BLaER1 (cell line): ENCODE results near the gene ZNF419.
A peak's percentile ranks its signal among the peaks of the same experiment; 100 is the strongest.
"Not testable (repeated sequence)": the region's sequence is repeated elsewhere in the genome, so short reads cannot be mapped to it uniquely, and the experiment has no call there.

Experiments
- H3K27ac ChIP-seq: shearing (Covaris generic); formaldehyde crosslinking; 2 replicates; pipeline ENCODE4 v1.8.1; 2022
- H3K27me3 ChIP-seq: shearing (Covaris generic); formaldehyde crosslinking; 2 replicates; pipeline ENCODE4 v1.8.1; 2022
- H3K36me3 ChIP-seq: shearing (Covaris generic); formaldehyde crosslinking; 2 replicates; pipeline ENCODE4 v1.8.1; 2022
- H3K4me1 ChIP-seq: shearing (Covaris generic); formaldehyde crosslinking; 2 replicates; pipeline ENCODE4 v1.8.1; 2022
- H3K4me2 ChIP-seq: shearing (Covaris generic); formaldehyde crosslinking; 2 replicates; pipeline ENCODE4 v1.8.1; 2022
- H3K4me3 ChIP-seq: shearing (Covaris generic); formaldehyde crosslinking; 2 replicates; pipeline ENCODE4 v1.8.1; 2022
- H3K9ac ChIP-seq: shearing (Covaris generic); formaldehyde crosslinking; 2 replicates; pipeline ENCODE4 v1.8.1; 2022
- H3K9me3 ChIP-seq: shearing (Covaris generic); formaldehyde crosslinking; 2 replicates; pipeline ENCODE4 v1.8.1; 2022
- H4K20me1 ChIP-seq: shearing (Covaris generic); formaldehyde crosslinking; 2 replicates; pipeline ENCODE4 v1.8.1; 2022
- Cebpa-rat ChIP-seq: shearing (Covaris generic); IDR thresholded peaks from 2 replicates; pipeline ENCODE4 v1.8.1; 2022

ZNF419 gene

DNA sequence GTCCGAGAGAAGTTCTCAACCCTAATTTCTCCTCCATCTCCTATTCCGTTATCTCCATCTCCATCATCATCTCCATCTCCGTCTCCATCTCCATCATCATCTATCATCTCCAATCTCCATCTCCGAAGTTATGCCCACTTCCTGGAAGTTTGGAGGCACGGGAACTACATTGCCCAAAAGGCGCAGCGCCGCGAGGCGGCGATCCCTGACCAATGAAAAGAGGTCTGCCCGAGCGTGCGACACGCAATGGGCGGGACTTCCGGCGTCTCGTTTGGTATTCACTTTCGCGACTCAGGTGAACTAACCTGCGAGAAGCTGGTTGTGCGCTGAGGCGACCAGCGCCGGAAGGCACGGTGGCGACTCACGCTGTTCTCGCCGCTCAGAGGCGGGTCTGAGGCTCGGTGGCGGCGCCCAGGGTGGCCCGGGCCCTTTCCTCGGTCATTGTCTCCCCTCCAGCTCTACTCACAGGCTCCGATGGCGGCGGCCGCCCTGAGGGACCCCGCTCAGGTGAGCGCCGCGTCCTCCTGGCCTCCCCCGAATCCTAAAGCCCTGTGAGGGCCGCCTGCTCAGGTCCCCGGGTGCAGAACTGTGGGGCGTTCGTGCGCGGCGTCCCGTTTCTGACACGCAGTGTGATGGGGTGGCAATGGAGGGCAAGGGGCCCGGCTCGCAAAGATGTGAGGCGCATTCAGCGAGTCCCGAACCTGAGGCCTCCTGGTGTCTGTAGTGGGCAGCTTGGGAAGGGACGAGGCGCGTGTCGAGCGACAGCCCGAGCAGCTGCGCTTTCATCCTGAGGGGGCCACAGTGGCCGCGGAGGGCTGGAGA is at the start of gene ZNF419:
Gene ZNF419, plus strand, starts transcription at position 274 of the 822 bp plus-strand sequence. Its CDS starts 201 bp downstream, at position 475.
- H3K4me1 ChIP-seq, H4K20me1 ChIP-seq, H3K27me3 ChIP-seq, H3K9me3 ChIP-seq: not testable (repeated sequence)
- Histone ChIP-seq H3K4me3 (peak within 1 kb of the TSS; percentile 94), H3K36me3 (peaks cover 27% of the 10 kb centered on the region), H3K4me2 (peak within 1 kb of the TSS; percentile 90), H3K27ac (peak within 1 kb of the TSS; percentile 87), H3K9ac (peak within 1 kb of the TSS; percentile 87)

DNA sequence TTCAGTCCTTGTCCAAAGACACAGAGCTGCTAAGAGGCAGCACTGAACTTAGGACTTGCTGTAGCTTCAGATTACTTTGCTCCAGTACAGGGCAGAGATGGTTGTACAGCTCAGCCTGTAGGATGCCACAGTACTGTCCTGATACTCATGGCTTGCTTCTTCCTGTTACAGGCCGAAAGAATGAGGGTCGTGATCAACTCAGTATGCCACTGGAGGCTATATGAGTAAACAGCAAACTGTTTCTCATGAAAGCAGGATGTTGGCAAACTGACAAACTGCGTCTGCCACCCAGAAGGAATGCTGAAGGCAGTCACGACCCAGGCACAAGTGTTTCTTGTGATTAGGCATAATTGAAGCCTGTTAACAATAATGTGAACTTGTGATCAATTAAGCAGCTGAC is 49.6 kb upstream of the ZNF419 start:
- H4K20me1 ChIP-seq = peaks cover 72% of the 10 kb centered on the region
- no peak overlapping the region for H3K4me3 ChIP-seq
- no peak for TF ChIP-seq Cebpa-rat
- peaks cover 33% of the 10 kb centered on the region for H3K4me1 ChIP-seq
- H3K9ac ChIP-seq = no peak overlapping the region
- H3K4me2 ChIP-seq = no peak overlapping the region
- H3K27me3 ChIP-seq = no peaks in the 10 kb centered on the region
- no peak overlapping the region for H3K27ac ChIP-seq
- H3K36me3 ChIP-seq = peaks cover 50% of the 10 kb centered on the region
- no peaks in the 10 kb centered on the region for H3K9me3 ChIP-seq

DNA sequence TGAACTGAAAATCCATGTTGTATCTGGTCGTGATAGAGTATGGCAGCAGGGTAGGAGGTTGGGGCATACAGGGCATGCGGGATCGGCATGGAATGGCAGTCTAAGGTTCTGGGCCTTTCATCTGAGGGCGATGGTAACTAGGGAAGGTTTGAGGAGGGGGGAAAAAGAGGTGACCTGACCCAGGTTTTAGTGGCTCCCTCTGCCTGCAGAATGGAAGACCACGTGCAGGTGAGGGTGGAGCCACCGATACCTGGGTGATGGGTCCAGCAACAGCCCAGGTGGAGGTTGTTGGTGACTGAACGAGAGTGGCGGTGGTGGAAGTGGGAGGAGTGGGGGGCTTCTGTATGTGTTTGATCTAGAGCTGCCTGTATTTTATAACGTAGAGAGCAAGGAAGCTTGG is 48.6 kb upstream of the ZNF419 start:
- Histone ChIP-seq H4K20me1 (peaks cover 81% of the 10 kb centered on the region), H3K4me1 (peaks cover 37% of the 10 kb centered on the region), H3K27ac (no peak overlapping the region), H3K9ac (no peak overlapping the region), H3K36me3 (peaks cover 60% of the 10 kb centered on the region), H3K9me3 (peaks cover 10% of the 10 kb centered on the region; the same call in 1 of the 2 replicates), H3K4me3 (no peak overlapping the region), H3K27me3 (no peaks in the 10 kb centered on the region), H3K4me2 (no peak overlapping the region)
- no peak for TF ChIP-seq Cebpa-rat

DNA sequence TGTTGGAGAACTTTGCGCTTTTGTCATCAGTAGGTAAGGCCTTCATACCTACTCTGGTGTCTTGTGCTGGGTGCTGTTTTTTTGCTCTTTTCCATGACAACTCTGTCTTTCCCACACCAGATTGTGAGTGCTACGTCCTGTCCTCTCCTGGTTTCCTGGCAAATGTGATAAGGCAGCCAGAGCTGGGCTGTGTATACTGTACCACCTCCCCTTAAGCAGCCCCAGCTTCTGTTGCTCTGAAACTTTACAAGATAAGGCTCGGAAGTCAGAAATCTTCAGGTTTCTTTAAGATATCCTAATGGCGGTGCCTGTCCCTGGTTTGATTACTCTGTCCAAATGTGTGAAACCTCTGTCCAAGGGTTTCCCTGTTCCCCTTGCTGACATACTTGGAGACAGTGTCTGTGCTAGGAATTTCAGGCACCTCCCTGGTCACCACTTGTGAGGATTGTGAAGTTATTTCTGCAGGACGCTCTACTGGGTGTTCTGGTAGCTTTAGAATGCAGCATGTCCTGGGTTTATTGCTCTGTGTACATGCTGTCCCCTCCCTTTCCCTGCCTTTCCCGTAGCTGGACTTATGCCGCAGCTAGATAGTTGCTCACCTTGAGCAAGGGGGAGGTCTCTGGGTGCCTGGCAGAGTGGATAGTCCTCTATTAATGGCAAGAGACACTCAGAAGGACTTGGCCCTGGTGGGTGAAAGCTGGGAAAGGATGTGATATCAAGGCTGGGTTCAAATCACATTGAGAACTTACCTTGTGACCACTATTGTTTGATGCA is 45.4 kb upstream of the ZNF419 start:
- no peak for TF ChIP-seq Cebpa-rat
- Histone ChIP-seq H3K27me3 (no peaks in the 10 kb centered on the region), H3K4me1 (peaks cover 15% of the 10 kb centered on the region), H3K27ac (no peak overlapping the region), H3K36me3 (peaks cover 86% of the 10 kb centered on the region), H3K9me3 (peaks cover 24% of the 10 kb centered on the region), H3K4me2 (no peak overlapping the region), H3K9ac (no peak overlapping the region), H3K4me3 (no peak overlapping the region), H4K20me1 (peaks cover 66% of the 10 kb centered on the region)

DNA sequence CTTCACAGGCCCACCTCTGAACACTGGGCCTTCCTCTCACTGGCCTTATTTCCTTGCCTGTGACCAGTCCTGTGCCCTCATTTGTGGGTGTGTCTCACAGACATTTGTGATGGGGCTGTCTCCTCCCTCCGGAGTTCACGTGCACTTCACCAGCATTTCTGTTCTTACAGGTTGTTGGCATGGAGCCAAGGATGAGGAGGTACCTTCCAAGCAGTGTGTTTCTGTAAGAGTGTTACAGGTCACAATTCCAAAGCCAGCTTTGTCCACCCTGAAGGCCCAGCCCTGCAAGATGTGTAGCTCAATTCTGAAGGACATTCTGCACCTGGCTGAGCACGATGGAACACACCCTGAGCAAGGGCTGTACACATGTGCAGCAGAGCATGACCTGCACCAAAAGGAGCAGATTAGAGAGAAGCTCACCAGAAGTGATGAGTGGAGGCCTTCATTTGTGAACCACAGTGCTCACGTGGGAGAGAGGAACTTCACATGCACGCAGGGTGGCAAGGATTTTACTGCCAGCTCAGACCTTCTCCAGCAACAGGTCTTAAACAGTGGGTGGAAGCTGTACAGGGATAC is 44.3 kb upstream of the ZNF419 start:
- Histone ChIP-seq H3K9me3 (peaks cover 24% of the 10 kb centered on the region), H3K27ac (no peak overlapping the region), H3K36me3 (peaks cover 87% of the 10 kb centered on the region), H3K4me3 (no peak overlapping the region), H3K27me3 (no peaks in the 10 kb centered on the region), H3K9ac (no peak overlapping the region), H3K4me2 (no peak overlapping the region), H4K20me1 (peaks cover 56% of the 10 kb centered on the region), H3K4me1 (peaks cover 13% of the 10 kb centered on the region)
- TF ChIP-seq Cebpa-rat = no peak

DNA sequence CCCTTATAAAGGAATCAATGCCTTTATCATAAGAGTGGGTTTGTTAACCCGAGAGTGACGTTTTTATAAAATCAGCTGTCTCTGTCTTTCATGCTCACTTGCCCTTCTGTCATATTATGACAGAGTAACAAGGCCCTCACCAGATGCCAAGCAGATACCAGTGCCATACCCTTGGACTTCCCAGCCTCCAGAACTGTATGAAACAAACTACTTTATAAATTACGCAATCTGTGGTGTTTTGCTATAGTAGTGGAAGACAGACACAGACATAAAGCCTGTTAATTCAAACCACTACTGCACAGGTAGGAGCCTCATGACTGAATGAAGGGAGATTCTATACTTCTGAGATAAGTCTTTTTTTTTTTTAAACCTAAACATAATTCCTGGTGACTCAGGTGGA is 35.2 kb upstream of the ZNF419 start:
- Histone ChIP-seq H3K4me2 (no peak overlapping the region), H3K4me3 (no peak overlapping the region), H3K9me3 (peaks cover 7% of the 10 kb centered on the region; the same call in 1 of the 2 replicates), H3K9ac (no peak overlapping the region), H3K36me3 (peaks cover 49% of the 10 kb centered on the region), H4K20me1 (no peaks in the 10 kb centered on the region), H3K27me3 (no peaks in the 10 kb centered on the region), H3K27ac (no peak overlapping the region), H3K4me1 (no peaks in the 10 kb centered on the region)
- peak; percentile 62; the same call in 1 of the 2 replicates for TF ChIP-seq Cebpa-rat

DNA sequence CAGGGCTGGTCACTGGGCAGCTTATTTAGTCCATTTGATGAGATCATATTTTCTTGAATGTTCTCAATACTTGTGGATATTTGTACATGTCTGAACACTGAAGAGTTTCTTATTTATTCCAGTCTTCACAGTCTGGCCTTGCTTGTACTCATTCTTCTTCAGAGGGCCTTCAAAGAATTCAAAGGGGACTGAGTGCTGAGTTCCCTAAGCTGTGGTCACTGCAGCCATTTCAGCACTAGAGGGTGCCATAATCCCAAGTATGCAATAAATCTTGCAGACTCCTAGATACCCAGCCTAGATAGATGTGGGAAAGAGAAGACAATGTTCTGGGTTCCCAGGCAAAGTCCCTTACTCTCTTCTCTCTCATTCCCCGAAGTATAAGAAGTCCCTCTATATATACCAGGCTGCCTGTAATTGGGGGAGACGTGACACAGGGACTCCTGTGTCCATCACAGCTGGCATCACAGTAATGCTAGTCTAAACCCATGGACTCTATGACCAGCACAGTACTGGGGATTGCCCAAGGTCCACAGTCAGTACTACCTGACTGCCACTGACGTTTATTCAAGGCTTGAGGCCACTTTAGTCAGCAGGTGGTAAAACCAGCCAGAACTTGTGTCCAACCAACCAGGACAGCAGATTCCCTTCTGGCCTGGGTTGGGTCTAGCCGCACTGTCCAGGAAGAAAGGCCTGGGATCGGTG is 21.7 kb upstream of the ZNF419 start:
- peaks cover 58% of the 10 kb centered on the region for H3K9me3 ChIP-seq
- no peak overlapping the region for H3K4me3 ChIP-seq
- H3K27me3 ChIP-seq = no peaks in the 10 kb centered on the region
- no peak overlapping the region for H3K4me2 ChIP-seq
- peaks cover 47% of the 10 kb centered on the region for H3K36me3 ChIP-seq
- no peak overlapping the region for H3K9ac ChIP-seq
- H4K20me1 ChIP-seq = peaks cover 13% of the 10 kb centered on the region; the same call in 1 of the 2 replicates
- H3K27ac ChIP-seq = no peak overlapping the region
- no peaks in the 10 kb centered on the region for H3K4me1 ChIP-seq
- TF ChIP-seq Cebpa-rat = no peak

DNA sequence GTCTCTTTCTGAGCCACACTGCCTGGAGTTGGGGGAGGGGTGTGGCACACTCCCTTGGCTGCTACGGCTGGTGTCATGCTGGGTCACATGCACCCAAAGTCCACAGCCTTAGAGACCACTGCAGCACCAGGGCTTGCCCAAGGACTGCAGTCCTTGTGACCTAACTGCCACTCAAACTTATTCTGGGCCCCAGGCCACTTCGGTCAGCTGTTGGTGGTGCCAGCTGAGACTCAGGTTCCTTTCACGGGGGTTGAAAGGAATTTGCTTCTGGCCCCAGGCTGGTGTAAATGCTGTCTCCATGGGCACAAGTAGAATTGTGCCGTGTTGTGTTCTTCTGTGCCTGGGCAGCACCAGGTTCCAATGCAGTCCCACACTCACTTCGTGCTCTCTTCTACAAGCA is 21.1 kb upstream of the ZNF419 start:
- Histone ChIP-seq H4K20me1 (peaks cover 13% of the 10 kb centered on the region; the same call in 1 of the 2 replicates), H3K9ac (no peak overlapping the region), H3K9me3 (peaks cover 64% of the 10 kb centered on the region), H3K4me1 (no peaks in the 10 kb centered on the region), H3K36me3 (peaks cover 53% of the 10 kb centered on the region), H3K27ac (no peak overlapping the region), H3K4me3 (no peak overlapping the region), H3K27me3 (no peaks in the 10 kb centered on the region), H3K4me2 (no peak overlapping the region)
- no peak for TF ChIP-seq Cebpa-rat

DNA sequence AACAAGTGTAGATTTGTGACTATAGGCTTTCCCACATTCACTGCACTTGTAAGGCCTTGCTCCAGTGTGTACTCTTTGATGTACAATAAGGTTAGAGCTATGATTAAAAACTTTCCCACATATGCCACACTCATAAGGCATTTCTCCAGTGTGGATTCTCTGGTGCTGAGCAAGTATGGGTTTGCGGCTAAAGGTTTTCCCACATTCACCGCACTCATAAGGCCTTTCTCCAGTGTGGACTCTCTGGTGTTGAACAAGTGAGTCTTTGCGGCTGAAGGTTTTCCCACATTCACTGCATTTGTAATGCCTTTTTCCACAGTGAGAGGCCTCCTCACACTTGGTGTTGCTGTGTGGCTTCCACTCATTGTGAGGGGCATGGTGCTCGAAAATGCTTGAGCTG is 13.9 kb upstream of the ZNF419 start:
- Histone ChIP-seq H3K27me3 (no peaks in the 10 kb centered on the region), H3K4me1 (peaks cover 42% of the 10 kb centered on the region), H3K4me2 (peak overlapping the region; percentile 94), H3K9ac (no peak overlapping the region), H3K4me3 (peak overlapping the region; percentile 33), H3K9me3 (peaks cover 81% of the 10 kb centered on the region), H3K36me3 (peaks cover 73% of the 10 kb centered on the region), H3K27ac (no peak overlapping the region), H4K20me1 (peaks cover 12% of the 10 kb centered on the region; the same call in 1 of the 2 replicates)
- no peak for TF ChIP-seq Cebpa-rat
